DND-41 (cell line): ENCODE results near the gene ARPIN.

Experiments used
- EZH2 ChIP-seq: IDR thresholded peaks from 3 replicates; pipeline ENCODE4 v1.6.1; 2012; ENCODE audit warnings: borderline replicate concordance, low read depth, mild to moderate bottlenecking, moderate library complexity, low read length, inconsistent platforms; ENCODE audit not compliant: severe bottlenecking
- TF ChIP-seq, protein P1 (sequence below): IDR thresholded peaks from 2 replicates; pipeline ENCODE4 v1.5.1; 2012; ENCODE audit warnings: borderline replicate concordance, low read length, moderate library complexity, mild to moderate bottlenecking; ENCODE audit not compliant: poor library complexity, severe bottlenecking; ENCODE audit errors: extremely low read depth

DNA sequence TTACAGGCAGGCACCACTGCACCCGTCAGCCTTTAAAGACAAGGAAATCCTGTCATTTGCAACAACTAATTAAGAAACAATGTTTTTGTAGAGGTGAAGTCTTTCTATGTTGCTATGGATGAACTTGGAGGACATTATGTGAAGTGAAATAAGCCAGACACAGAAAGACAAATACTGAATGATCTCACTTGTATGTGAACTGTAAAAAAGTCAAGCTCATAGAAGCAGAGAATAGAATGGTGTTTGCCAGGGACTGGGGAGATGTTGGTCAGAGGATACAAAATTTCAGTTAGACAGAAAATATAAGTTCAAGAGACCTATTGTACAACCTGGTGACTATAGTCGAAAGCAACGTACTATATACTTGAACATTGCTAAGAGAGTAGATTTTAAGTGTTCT is 27.2 kb upstream of the ARPIN start:
- TF ChIP-seq, protein P1, sequence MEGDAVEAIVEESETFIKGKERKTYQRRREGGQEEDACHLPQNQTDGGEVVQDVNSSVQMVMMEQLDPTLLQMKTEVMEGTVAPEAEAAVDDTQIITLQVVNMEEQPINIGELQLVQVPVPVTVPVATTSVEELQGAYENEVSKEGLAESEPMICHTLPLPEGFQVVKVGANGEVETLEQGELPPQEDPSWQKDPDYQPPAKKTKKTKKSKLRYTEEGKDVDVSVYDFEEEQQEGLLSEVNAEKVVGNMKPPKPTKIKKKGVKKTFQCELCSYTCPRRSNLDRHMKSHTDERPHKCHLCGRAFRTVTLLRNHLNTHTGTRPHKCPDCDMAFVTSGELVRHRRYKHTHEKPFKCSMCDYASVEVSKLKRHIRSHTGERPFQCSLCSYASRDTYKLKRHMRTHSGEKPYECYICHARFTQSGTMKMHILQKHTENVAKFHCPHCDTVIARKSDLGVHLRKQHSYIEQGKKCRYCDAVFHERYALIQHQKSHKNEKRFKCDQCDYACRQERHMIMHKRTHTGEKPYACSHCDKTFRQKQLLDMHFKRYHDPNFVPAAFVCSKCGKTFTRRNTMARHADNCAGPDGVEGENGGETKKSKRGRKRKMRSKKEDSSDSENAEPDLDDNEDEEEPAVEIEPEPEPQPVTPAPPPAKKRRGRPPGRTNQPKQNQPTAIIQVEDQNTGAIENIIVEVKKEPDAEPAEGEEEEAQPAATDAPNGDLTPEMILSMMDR, result no peak
- TF ChIP-seq EZH2, result no peak
